Liver (tissue), 9 donors: Measurements from ENCODE around the gene CCDC121. TPM values are rescaled to one million over a fixed set of nuclear protein-coding genes. Genes with fewer than 3 reads are reported as not detected.

Experiments used
- DNase-seq: peaks from one replicate; pipeline ENCODE4 v3.0.0-alpha.2; 2017; ENCODE audit warnings: low spot score
- H3K27ac ChIP-seq, 2 donors: one replicate each; pipeline ENCODE4 v1.7.0; 2013; ENCODE audit warnings: inconsistent platforms in 2 of 2, low read length in 2 of 2, control low read depth in 1 of 2, low read depth in 1 of 2, mild to moderate bottlenecking in 1 of 2
- H3K27me3 ChIP-seq, 4 donors: one replicate each; pipeline versions ENCODE4 v1.6.1 to v1.7.0; 2013; ENCODE audit warnings: low read length in 3 of 4, inconsistent platforms in 1 of 4, mild to moderate bottlenecking in 1 of 4, moderate library complexity in 1 of 4; ENCODE audit not compliant: control insufficient read depth in 4 of 4, insufficient read depth in 4 of 4
- H3K36me3 ChIP-seq, 4 donors: one replicate each; pipeline versions ENCODE4 v1.6.1 to v1.7.0; 2013; ENCODE audit warnings: low read length in 3 of 4, mild to moderate bottlenecking in 3 of 4, low read depth in 1 of 4, moderate library complexity in 1 of 4; ENCODE audit not compliant: control insufficient read depth in 4 of 4, insufficient read depth in 3 of 4
- H3K4me1 ChIP-seq, 4 donors: one replicate each; pipeline versions ENCODE4 v1.6.1 to v1.7.0; 2013; ENCODE audit warnings: low read length in 3 of 4, mild to moderate bottlenecking in 3 of 4, moderate library complexity in 1 of 4; ENCODE audit not compliant: control insufficient read depth in 4 of 4, insufficient read depth in 4 of 4
- H3K4me3 ChIP-seq, 3 donors: one replicate each; pipeline versions ENCODE4 v1.6.1 to v1.7.0; 2013; ENCODE audit warnings: low read length in 3 of 3, control low read depth in 1 of 3, low read depth in 1 of 3, mild to moderate bottlenecking in 1 of 3
- H3K9ac ChIP-seq, 2 donors: one replicate each; pipeline ENCODE4 v1.7.0; 2013; ENCODE audit warnings: low read length in 2 of 2, mild to moderate bottlenecking in 2 of 2, moderate library complexity in 2 of 2, control low read depth in 1 of 2, low read depth in 1 of 2
- H3K9me3 ChIP-seq, 4 donors: one replicate each; pipeline versions ENCODE4 v1.6.1 to v1.7.0; 2013; ENCODE audit warnings: low read length in 3 of 4; ENCODE audit not compliant: control insufficient read depth in 4 of 4
- ATF3 ChIP-seq: IDR thresholded peaks from 2 replicates; pipeline ENCODE4 v1.6.1; 2016; ENCODE audit warnings: antibody characterized with exemption
- CTCF ChIP-seq: fragments of 150-350 bp; IDR thresholded peaks from 2 replicates; pipeline ENCODE4 v1.5.1; 2017; ENCODE audit warnings: improper control_type of control experiment, low read depth, low read length; ENCODE audit not compliant: missing input control
- FOXA1 ChIP-seq: IDR thresholded peaks from 2 replicates; pipeline ENCODE4 v1.6.1; 2016; ENCODE audit warnings: antibody characterized with exemption
- FOXA2 ChIP-seq: IDR thresholded peaks from 2 replicates; pipeline ENCODE4 v1.6.1; 2016; ENCODE audit warnings: antibody characterized with exemption
- GABPA ChIP-seq, 2 donors: IDR thresholded peaks in 1 of 2; conservative IDR thresholded peaks in 1 of 2; 2 replicates each; pipeline ENCODE4 v1.6.1; 2016; ENCODE audit warnings: antibody characterized with exemption in 2 of 2, mild to moderate bottlenecking in 1 of 2, moderate library complexity in 1 of 2
- HNF4A ChIP-seq, 2 donors: conservative IDR thresholded peaks; 2 replicates each; pipeline ENCODE4 v1.6.1; 2016; ENCODE audit warnings: antibody characterized with exemption in 2 of 2, mild to moderate bottlenecking in 2 of 2
- HNF4G ChIP-seq: IDR thresholded peaks from 2 replicates; pipeline ENCODE4 v1.6.1; 2016; ENCODE audit warnings: antibody characterized with exemption
- JUND ChIP-seq, 2 donors: IDR thresholded peaks; 2 replicates each; pipeline ENCODE4 v1.6.1; 2016; ENCODE audit warnings: antibody characterized with exemption in 2 of 2
- MAX ChIP-seq: IDR thresholded peaks from 2 replicates; pipeline ENCODE4 v1.6.1; 2016; ENCODE audit warnings: antibody characterized with exemption
- NR2F2 ChIP-seq: IDR thresholded peaks from 2 replicates; pipeline ENCODE4 v1.6.1; 2016; ENCODE audit warnings: antibody characterized with exemption
- RAD21 ChIP-seq, 2 donors: IDR thresholded peaks; 2 replicates each; pipeline ENCODE4 v1.6.1; 2016; ENCODE audit warnings: antibody characterized with exemption in 2 of 2, mild to moderate bottlenecking in 2 of 2
- REST ChIP-seq: IDR thresholded peaks from 2 replicates; pipeline ENCODE4 v1.6.1; 2016; ENCODE audit warnings: antibody characterized with exemption, mild to moderate bottlenecking
- RXRA ChIP-seq, 2 donors: IDR thresholded peaks; 2 replicates each; pipeline ENCODE4 v1.6.1; 2017 to 2018; ENCODE audit warnings: antibody characterized with exemption in 2 of 2, mild to moderate bottlenecking in 1 of 2
- SP1 ChIP-seq: IDR thresholded peaks from 2 replicates; pipeline ENCODE4 v1.6.1; 2018; ENCODE audit warnings: antibody characterized with exemption, mild to moderate bottlenecking
- TAF1 ChIP-seq: conservative IDR thresholded peaks from 2 replicates; pipeline ENCODE4 v1.6.1; 2016; ENCODE audit warnings: antibody characterized with exemption, mild to moderate bottlenecking
- YY1 ChIP-seq: IDR thresholded peaks from 2 replicates; pipeline ENCODE4 v1.6.1; 2016; ENCODE audit warnings: antibody characterized with exemption, mild to moderate bottlenecking
- ZBTB33 ChIP-seq: IDR thresholded peaks from 2 replicates; pipeline ENCODE4 v1.6.1; 2016; ENCODE audit warnings: antibody characterized with exemption
- WGBS: extraction: QIAGEN DNeasy Blood & Tissue Kit; methylation state at CpG from one replicate; pipeline ENCODE4 v1.1.7; 2013; 5-methylcytosine and 5-hydroxymethylcytosine counted together
- polyA plus RNA-seq, 2 donors: library from polyadenylated mRNA; stranded (reverse) in 1 of 2; unstranded in 1 of 2; fragments of 200-250 nt in 1 of 2; fragments of >200 nt in 1 of 2; fragmentation: Nextera tagmentation in 1 of 2; extraction: Ambion mirVana in 1 of 2; gene quantifications; one replicate each; pipeline versions ENCODE4 v1.2.1 to v1.2.3, GENCODE V29; 2013 to 2015
- total RNA-seq, 2 donors: library from RNA; depleted of rRNA; stranded (reverse); fragments of >200 nt; gene quantifications; one replicate each; pipeline ENCODE4 v1.2.3, GENCODE V29; 2014
- donor health status: healthy.
- donor health status: healthy.
- donor health status: healthy.
- donor health status: healthy.
- donor health status: healthy.

Gene CCDC121
- total and polyA plus RNA-seq, 4 donors = 0.97 to 2.5 (median 1.4) TPM

GRCh38 chr2:27593240-27593639 lies 35.6 kb downstream of the CCDC121 start:
- Histone ChIP-seq H3K4me3 (no peak overlapping the region), H3K27ac (no peak overlapping the region), H3K27me3 (no peaks in the 10 kb centered on the region), H3K4me1 (no peaks in the 10 kb centered on the region), H3K9ac (no peak overlapping the region), H3K36me3 (no peaks in the 10 kb centered on the region), H3K9me3 (peaks cover 0 to 3% (median 2%) of the 10 kb centered on the region in 4 donors)
- TF ChIP-seq NR2F2 = no peak
- TF ChIP-seq REST = no peak
- TF ChIP-seq GABPA (IDR thresholded peaks at IDR 0.05 in 1 of 2, conservative IDR thresholded peaks at IDR 0.05 in 1 of 2) = no peak
- no peak for TF ChIP-seq RXRA (IDR thresholded peaks at IDR 0.05)
- no peak for TF ChIP-seq CTCF
- TF ChIP-seq JUND (IDR thresholded peaks at IDR 0.05) = no peak
- no peak for TF ChIP-seq ZBTB33
- no peak for TF ChIP-seq ATF3
- no peak for TF ChIP-seq YY1
- TF ChIP-seq FOXA1 = no peak
- no peak for TF ChIP-seq RAD21 (IDR thresholded peaks at IDR 0.05)
- no peak for TF ChIP-seq FOXA2
- over 99% methylated on average over 2 of the region's 2 CpGs for WGBS
- no peak for DNase-seq

- Histone ChIP-seq H3K27me3 (no peaks in the 10 kb centered on the region), H3K9me3 (peaks cover 0 to 3% (median 2%) of the 10 kb centered on the region in 4 donors), H3K4me3 (no peak overlapping the region), H3K4me1 (no peaks in the 10 kb centered on the region), H3K27ac (no peak overlapping the region), H3K9ac (no peak overlapping the region), H3K36me3 (no peaks in the 10 kb centered on the region)
- no peak for DNase-seq
- WGBS = 73% methylated on average over 3 of the region's 3 CpGs
- TF ChIP-seq JUND (IDR thresholded peaks at IDR 0.05) = no peak
- TF ChIP-seq SP1 = no peak
- no peak for TF ChIP-seq MAX
- no peak for TF ChIP-seq HNF4G
- no peak for TF ChIP-seq YY1
- TF ChIP-seq FOXA1 = no peak
- TF ChIP-seq ATF3 = no peak
- TF ChIP-seq TAF1 = no peak
- TF ChIP-seq FOXA2 = no peak
- TF ChIP-seq RXRA (IDR thresholded peaks at IDR 0.05) = no peak
- no peak for TF ChIP-seq RAD21 (IDR thresholded peaks at IDR 0.05)
- no peak for TF ChIP-seq REST
- no peak for TF ChIP-seq HNF4A (conservative IDR thresholded peaks at IDR 0.05)
- TF ChIP-seq GABPA (IDR thresholded peaks at IDR 0.05 in 1 of 2, conservative IDR thresholded peaks at IDR 0.05 in 1 of 2) = no peak
- no peak for TF ChIP-seq ZBTB33
Measured at GRCh38 chr2:27591745-27592144, 37.1 kb downstream of the CCDC121 start.
